Left forelimb (tissue), 1 donor: ENCODE results near the gene WDR41.
"Not testable (repeated sequence)": the region's sequence is repeated elsewhere in the genome, so short reads cannot be mapped to it uniquely, and the experiment has no call there.

Experiments used
- DNase-seq: peaks from one replicate; pipeline ENCODE4 v3.0.0-alpha.2; 2018; ENCODE audit warnings: low spot score

WDR41 gene

GRCh38 chr5:77402796-77403195 lies 89.3 kb downstream of the WDR41 start:
- DNase-seq, result no peak

- no peak for DNase-seq
Observed at GRCh38 chr5:77400645-77401044, 91.5 kb downstream of the WDR41 start.

- DNase-seq, result no peak
Observed at GRCh38 chr5:77398896-77399295, 93.2 kb downstream of the WDR41 start.

- DNase-seq, result no peak
Observed at GRCh38 chr5:77398458-77398857, 93.7 kb downstream of the WDR41 start.

- no peak for DNase-seq
Observed at GRCh38 chr5:77397686-77398292, 94.3 kb downstream of the WDR41 start.

GRCh38 chr5:77396017-77396416 lies 96.1 kb downstream of the WDR41 start:
- DNase-seq, result no peak

GRCh38 chr5:77394064-77394715 lies 97.9 kb downstream of the WDR41 start:
- no peak for DNase-seq

- DNase-seq, result no peak
Observed at GRCh38 chr5:77391240-77391765, 100.8 kb downstream of the WDR41 start.

- no peak for DNase-seq
Observed at GRCh38 chr5:77390795-77391194, 101.3 kb downstream of the WDR41 start.

- no peak for DNase-seq
Observed at GRCh38 chr5:77390221-77390620, 101.9 kb downstream of the WDR41 start.

- DNase-seq, result no peak
Observed at GRCh38 chr5:77389746-77390145, 102.4 kb downstream of the WDR41 start.

- DNase-seq, result not testable (repeated sequence)
Observed at GRCh38 chr5:77386340-77386739, 105.8 kb downstream of the WDR41 start.

GRCh38 chr5:77383336-77383735 lies 108.8 kb downstream of the WDR41 start:
- DNase-seq, result not testable (repeated sequence)
